NK-92 (cell line): ENCODE measurements around the gene RFX5.
A peak's percentile ranks its signal among the peaks of the same experiment; 100 is the strongest.
"Not testable (repeated sequence)": the region's sequence is repeated elsewhere in the genome, so short reads cannot be mapped to it uniquely, and the experiment has no call there.

Experiments used
- DNase-seq: peaks from one replicate; lab custom pipeline; 2025; ENCODE audit not compliant: unreplicated experiment; lab: John Stamatoyannopoulos, UW

The RFX5 gene

DNA sequence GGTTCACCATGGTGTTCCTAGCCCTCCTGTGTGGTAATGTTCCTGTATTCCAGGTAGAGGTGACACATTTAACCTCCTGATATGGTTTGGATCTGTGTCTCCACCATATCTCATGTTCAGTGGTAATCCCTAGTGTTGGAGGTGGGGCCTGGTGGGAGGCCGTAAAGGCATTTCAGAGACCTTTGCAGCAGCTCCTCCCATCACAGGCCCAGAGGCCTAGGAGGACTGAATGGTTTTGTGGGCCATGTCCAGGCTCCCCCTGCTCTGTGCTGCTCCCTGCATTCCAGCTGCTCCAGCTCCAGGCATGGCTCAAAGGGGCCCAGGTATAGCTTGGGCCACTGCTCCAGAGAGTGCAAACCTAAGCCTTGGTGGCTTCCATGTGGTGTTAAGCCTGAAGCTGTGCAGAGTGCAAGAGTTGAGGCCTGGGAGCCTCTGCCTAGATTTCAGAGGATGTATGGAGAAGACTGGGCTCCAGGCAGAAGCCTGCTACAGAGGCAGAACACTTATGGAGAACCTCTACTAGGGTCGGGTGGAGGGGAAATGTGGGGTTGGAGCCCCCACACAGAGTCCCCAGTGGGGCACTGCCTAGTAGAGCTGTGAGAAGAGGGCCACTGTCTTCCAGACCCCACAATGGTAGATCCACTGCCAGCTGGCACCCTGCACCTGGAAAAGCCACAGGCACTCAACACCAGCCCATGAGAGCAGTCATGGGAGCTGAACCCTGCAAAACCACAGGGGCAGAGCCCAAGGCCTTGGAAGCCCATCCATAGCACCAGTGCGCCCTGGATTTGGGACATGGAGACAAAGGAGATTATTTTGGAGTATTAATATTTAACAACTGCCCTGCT lies 15.5 kb upstream of the RFX5 start:
- no peak for DNase-seq

DNA sequence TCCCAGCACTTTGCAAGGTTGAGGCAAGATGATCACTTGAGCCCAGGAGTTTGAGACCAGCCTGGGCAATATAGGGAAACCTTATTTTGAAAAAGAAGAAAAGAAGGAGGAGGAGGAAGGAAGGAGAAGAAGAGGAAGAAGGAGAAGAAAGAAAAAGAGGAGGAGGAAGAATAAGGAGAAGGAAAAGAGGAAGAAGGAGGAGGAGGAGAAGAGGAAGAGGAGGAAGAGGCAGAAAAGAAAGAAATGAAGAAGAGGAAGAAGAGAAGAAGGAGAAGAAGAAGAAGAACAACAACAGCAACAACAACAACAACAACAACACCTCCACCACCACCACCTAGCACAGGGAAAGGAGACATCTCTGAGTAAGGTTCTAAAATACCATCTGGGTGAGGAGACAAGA lies 14.8 kb upstream of the RFX5 start:
- no peak for DNase-seq

DNA sequence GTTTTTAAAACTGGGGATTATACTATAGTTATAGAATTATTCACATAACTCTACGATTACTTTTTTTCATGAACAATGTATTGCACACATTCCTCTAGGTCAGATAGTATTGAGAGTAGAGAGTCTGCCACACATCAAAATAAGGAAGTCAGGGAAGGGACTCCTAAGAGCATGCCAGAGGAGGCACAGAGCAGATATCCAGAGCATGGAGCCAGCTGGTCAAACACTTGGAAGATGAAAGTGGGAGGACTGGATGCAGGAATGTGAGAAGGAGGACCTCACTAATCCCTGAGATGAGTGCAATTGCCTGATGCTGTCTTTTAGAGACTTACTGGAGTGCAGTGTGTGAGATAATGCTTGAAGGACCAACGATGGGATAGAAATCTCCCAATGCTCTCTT lies 9.6 kb upstream of the RFX5 start:
- no peak for DNase-seq

DNA sequence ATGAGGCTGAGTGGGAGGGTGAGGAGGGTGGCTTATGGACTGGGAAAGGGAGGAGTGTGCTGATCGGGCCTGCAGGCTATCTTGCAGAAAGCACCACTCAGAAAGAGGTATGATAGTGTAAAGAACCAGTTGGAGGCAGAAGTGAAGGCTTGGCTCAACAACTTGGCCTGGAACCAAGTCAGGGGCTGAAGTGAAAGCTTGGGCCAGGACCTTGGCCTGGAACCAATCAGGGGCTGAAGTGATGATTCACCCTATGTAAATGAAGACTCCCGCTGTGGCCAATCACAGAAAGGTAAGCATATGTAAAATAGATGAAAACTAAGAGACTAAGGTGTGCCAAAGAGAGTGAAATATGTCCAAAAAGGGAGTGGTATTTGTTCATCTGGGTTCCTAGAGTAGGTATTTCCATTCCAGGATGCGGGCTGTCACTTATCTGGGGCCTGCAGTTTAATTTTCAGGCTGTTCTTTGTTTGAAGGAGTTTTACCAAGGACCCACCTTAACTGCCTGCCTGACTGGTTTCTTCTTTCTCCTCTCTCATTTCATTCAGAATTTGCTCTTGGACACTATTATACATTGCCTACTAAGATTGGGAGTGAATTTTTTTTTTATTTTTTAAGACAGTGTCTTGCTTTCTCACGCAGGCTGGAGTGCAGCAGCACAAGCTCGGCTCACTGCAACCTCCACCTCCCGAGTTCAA lies 5.1 kb upstream of the RFX5 start:
- no peak for DNase-seq

DNA sequence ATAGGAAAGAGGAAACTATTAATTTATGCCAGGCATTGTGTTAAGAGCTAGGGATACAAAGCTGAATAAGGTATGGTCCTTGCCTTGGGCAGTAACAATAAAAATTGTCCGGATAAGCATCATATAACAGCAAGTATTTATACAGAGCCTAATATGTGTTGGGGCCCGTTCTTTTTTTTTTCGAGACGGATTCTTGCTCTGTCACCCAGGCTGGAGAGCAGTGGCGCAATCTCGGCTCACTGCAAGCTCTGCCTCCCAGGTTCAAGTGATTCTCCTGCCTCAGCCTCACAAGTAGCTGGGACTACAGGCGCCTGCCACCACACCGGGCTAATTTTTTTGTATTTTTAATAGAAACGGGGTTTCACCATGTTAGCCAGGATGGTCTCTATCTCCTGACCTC lies 3.3 kb upstream of the RFX5 start:
- DNase-seq, result not testable (repeated sequence)

DNA sequence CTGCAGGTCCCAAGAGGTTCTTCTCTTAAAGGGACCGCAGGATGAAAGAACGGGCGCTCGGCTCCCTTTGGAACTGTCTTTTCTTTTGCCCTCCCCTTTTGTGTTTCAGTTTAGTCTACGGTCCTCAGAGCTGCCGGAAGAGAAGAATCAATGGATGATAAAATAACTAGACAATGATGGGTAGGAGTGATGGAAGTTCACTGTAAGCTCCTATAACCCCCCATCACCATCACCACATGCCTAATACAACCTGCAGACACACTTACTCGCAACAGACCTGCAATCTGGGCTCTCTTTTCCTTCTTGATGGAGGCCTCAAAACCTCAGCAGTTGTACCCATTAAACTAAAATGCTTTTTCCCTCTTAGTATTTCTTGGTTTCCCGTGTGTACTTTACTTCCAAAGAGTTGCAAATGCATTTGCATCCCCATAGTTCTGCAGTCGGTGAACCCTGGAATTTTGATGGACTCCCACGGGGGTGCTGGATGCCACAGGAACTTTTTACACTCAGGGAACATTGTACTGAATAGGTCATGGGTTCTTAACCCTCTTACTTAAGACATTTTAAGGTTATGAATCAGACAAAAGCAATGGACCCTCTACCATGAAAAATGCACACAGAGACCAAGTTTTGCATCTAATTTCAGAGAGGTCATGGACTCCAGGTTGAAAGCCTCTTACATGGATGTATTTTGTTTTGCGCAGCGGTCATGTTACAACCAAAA lies 633 bp upstream of the RFX5 start:
- DNase-seq, result no peak

DNA sequence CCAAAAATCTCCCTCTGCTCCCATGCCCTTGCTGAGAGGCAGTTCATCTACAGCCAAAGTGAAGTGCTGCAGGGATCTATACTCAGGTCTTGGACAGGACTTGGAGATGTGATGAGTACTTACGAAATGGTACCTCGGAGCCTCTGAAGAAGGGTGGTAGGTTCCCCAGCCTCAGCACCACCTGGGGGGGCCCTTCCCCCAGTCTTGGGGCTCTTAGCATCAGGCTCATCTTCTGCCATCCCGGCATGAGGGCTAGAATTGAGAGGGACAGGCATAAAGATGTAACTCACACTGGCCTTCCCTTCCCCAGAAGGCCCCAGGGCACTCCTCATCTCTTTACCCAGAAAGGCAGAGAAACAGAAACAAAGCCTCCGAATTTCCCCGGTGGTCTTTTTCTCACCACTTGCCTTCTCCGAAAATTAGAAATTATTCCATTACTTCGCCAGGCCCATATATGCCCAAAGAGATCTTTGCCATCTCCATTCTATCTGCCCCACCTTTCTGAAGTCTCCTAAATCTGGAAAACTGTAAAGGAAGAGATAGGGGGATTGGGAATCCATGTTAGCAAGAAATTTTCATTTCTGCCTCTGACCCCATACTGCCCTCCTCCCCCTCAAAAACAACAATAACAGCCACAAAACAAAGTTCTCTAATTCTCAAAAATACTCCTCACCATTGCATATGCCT lies 827 bp downstream of the RFX5 start:
- no peak for DNase-seq

DNA sequence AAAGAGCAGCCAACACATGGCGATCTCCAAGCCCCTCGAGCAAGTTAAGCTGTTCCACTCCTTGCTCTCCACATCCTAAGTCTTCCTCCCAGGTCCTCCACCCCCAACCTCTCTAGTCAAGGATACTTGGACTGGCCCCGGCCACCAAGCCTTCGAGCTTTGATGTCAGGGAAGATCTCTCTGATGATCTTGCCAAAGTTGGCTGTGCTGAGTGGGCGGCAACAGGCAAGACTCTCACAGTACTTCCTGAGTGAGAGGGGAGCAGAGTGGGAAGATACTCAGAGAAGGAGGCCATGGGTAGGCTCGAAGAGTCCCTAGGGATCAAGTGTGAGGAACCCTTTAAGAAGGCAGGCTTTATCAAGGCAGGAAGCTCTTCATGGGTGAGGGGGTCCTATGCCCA lies 2.8 kb downstream of the RFX5 start:
- no peak for DNase-seq

DNA sequence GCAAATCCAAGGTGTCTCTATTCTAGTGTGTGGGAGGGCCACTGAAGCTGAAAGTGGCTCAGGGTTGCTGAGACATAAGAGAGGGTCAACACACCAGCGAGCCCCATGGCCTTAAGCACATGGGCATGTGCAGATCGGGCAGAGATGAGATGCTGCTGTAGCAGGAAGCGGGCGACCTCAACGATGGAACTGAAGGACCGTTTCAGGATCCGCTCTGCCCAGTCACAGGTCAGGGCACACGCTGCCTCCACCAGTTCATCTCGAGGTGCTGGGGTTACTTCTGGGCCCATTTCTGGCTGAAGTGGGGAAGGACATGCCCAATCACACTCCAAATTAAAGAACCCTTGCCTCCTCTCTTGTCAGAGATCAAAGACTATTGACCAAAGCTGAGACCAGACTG lies 3.5 kb downstream of the RFX5 start:
- no peak for DNase-seq

DNA sequence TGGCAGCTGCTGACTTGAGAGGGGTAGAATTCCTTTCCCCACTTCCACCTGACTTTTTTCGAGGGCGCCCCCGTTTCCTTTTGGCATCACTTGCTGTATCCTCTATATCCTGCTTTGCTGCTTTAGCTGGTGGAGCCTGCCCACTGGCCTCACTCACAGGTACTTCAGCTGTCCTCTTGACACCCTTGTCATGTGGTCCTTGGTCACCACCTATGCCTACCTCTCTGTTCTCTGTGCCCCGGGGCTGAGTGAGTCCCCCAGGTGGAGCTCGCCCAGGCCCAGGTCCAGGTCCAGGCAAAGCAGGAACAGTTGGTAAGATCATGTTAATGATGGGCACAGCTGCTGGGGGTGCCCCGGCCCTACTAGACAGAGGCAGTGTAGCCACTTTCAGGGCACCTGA lies 4.5 kb downstream of the RFX5 start:
- DNase-seq, result no peak

DNA sequence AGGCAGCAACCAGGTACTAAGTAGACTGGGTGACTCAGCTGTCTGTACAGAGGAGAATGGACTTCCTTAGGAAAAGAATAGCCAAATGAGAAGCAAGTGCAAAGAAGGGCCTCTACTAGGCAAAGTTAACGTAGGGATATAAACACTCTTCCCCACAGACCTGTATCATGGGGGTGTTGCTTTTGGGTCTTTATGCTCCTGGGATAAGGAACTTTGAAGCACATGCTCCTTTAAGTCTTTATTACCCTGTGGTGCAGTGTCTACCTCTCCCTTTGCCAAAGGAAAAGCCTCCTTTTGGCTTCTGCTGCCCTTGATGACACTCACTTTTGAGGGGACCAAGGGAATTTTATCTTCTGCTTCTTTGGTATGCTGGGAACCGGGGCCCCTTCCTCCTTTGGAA lies 5.0 kb downstream of the RFX5 start:
- DNase-seq, result no peak

DNA sequence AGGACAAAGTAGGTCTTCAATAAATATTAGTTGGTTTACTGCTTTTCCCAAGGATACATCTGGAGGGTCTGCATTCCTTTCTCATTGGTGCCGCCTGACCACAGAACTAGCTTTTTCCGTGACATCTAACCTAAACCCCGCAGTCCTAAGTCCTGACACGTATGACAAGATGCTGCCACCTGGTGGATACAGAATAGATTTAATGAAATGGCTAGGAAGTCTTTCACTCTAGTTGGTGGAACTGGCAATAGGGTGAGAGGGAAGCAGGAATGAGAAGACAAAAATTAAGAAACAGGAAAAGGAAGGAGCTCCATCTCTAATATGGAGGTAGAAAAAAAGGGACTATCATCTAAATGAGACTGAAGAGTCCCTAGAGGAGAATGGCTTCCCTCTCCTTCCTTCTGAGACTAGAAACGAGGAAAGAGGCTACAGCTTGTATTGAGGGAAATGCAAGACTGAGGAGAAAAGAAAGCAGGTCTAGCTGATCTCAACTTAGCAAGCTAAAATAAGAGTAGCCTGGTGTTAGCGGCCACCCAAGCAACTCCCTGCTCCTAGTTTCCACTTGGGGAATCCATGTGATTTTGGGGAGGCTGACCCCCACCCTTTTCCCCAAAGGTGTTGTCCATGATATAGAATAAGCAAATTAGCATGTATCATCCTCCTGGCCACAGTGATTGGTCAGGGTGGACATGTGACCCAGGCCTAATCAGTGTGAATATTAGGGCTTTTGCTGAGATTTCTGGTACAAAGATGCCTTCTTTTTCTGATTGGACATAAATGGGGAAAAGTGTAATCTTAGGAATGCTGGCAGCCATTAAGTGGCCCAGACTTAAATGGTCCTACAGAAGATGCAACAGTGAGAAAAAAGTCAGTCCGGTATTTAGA lies 5.9 kb downstream of the RFX5 start:
- DNase-seq, result no peak

DNA sequence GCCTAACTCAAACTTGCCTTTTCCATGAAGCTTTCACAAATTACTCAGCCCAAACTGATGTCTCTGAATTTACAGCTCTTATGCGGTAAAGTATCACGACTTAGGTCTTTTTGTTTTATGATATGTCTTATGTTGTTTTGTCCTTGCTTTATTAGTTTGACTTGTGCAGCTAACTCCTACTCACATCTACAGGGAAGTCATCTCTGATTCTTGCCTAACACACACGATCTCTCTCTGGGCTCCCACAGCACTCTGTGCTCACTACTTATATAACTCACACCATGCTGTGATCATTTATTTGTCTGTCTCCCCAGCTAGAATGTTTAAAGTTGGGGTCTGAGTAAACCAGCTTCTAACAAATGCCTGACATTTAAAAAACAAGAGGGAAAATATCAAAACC lies 10.5 kb downstream of the RFX5 start:
- DNase-seq, result no peak

DNA sequence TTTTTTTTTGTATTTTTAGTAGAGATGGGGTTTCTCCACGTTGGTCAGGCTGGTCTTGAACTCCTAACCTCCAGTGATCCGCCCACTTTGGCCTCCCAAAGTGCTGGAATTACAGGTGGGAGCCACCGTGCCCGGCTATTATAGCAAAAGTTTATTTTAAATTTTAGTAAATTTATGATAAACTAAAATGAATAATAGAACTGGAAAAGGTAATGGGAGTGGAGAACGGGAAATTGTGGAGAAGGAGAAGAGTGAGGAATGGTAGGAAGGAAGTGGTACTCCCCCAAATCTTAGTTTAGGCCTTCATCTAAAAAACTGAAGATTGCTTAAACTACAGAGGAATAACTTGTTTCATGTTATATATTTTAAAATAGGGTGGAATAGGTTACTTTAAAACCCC lies 12.2 kb downstream of the RFX5 start:
- no peak for DNase-seq

DNA sequence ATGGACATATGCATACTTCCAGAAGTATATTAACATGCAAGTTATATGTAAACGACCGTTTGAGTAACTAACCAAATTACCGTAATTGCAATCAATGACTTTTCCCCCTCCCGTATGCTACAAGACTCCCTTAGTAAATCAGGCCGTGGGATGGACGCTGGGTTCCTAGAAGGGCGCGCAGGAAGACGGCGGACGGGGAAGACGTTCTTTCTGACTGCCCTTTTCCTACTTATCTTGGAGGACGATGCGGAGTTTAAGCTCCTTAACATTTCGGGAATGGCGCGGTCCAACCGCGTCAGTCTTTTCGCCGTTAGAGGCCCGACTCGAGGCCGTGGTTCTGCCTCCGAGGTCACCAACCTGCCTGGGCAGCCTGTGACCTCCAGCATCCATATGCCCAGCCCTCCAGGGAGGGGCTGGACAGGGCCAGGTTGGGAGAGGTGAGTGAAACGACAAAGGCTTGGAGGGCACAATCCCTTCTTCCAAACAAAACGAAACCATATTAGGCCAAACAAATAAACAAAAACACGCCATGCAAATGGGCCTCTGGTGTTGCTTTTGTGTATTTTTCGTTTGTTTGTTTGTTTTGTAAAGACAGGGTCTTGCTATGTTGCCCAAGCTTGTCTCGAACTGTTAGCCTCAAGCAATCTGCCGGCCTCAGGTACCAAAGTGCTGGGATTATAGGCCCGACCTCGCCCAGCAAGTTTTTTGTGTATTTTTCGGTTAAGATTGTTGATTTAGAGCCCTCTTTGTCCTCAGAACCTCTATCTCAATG lies 19.0 kb downstream of the RFX5 start:
- DNase-seq, result no peak

DNA sequence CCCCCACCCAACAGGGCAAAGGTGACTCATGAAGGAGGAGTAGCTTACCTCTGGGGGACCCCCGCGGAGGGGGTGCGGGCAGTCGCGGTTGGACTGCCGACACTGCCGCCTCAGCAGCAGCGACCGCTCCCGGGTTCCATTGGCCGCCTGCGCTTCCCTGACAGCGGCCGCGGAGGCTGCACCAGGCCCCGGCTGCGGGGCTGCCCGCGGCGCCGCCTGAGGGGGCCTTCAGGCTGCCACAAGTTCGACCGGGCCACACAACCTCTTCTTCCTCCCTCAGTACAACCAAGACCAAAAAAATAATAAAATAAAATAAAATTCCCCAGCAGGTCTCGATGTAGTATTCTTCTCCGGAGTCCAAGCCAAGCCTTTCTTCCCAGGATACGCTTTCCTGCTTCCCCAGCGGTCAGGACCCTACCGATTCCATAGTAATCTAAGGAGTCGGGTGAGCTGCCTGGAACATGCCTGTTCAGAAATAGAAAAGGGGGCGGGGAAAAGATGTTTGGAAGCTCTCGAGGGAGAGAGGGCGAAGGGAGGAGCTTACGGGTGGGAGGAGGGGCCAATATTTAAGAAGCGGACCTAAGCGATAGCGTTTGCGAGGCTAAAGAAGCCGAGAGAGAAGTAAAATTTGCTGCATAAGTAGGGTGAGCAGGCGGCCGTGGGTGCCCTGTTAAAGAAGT lies 19.7 kb downstream of the RFX5 start, which contains the start of gene PI4KB:
Gene PI4KB, minus strand, starts transcription at position 194 of the 680 bp plus-strand sequence. CDS start 10,935 bp downstream, outside the sequence.
- DNase-seq, result peak; percentile 33

DNA sequence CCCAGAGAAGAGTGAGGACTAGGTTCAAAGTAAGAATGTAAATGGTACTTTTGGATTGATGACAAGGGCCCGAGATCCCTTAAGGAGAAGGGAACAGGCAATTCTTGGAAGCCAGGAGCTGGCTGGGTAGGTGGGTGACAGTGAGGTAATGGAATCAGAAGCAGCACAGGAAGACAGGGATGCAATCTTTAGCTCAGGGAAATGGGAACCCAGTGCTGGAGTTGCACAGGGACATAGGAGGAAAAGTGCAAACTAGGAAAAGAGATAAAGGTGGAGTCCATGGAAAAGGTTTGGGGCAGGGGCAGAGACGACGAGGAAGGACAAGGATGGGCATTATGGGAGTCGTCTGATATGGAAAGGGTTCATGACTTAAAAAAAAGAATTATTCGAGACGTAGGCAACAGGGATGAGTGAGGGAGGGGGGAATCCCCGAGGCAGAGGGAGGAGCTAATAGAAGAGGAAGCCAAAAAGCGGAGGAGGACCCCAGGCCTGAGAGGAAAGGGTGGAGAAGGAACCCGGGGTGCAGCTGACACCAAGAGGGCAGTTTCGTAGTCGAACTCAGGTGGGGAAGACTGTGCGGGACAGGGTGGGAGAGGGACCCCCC lies 20.3 kb downstream of the RFX5 start:
- no peak for DNase-seq

DNA sequence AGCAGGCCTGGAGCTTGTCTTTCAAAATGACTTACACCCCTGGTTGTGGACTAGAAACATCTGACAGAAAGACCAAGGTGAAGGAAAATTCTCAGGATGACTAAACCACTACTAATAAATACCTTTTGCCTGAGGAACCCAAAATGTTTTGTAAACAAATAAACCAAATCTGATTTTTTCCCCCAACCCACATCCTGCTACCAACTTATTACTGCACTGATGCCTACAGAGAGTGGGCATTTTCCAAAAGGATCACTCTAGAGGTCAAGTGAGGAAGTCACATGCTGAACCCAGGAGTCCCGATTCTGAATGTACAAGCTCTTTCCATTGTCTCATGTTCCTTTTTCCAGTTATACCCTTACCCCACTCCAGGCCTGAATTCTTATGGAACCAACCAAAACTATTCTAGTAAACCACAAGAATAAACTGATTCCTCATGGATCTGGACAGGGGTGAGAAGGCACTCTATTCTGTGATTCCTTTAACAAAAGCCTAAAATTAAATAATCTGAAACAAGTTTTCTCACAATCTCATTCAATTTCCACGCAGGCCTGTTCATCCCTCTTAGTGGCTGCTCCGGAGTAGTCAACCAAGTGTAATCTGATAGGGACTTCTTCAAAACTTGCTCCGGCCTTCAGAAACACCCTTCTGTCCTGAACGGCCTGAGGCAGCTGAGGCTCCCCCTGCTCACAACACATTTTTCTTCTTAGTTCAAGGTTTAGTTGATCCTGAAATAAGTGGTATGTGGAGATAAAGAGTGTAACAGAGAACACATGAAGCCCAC lies 21.2 kb downstream of the RFX5 start:
- no peak for DNase-seq
